H9 (cell line): ENCODE measurements around the gene UBASH3A. TPM values are rescaled to one million over a fixed set of nuclear protein-coding genes. Genes with fewer than 3 reads are reported as not detected.

Experiments used
- DNase-seq: peaks from one replicate; pipeline ENCODE4 v3.0.0-alpha.2; 2017
- H2AFZ ChIP-seq: one replicate; pipeline ENCODE4 v1.6.1; 2013; ENCODE audit warnings: mild to moderate bottlenecking, low read length, control low read depth, moderate library complexity
- H2AK5ac ChIP-seq: 2 replicates; pipeline ENCODE4 v1.6.1; 2013; ENCODE audit warnings: low read length, control low read depth, mixed read lengths; ENCODE audit not compliant: insufficient read length
- H2BK120ac ChIP-seq: one replicate; pipeline ENCODE4 v1.6.1; 2013; ENCODE audit warnings: low read depth, mild to moderate bottlenecking, low read length, control low read depth, inconsistent platforms; ENCODE audit not compliant: poor library complexity, severe bottlenecking
- H2BK12ac ChIP-seq: 2 replicates; pipeline ENCODE4 v1.6.1; 2013; ENCODE audit warnings: low read length, control low read depth, mixed read lengths, low read depth; ENCODE audit not compliant: insufficient read length
- H2BK15ac ChIP-seq: 2 replicates; pipeline ENCODE4 v1.6.1; 2013; ENCODE audit warnings: low read depth, low read length, control low read depth
- H2BK20ac ChIP-seq: one replicate; pipeline ENCODE4 v1.6.1; 2013; ENCODE audit warnings: low read depth, mild to moderate bottlenecking, low read length, control low read depth, inconsistent platforms; ENCODE audit not compliant: poor library complexity, severe bottlenecking
- H2BK5ac ChIP-seq: 2 replicates; pipeline ENCODE4 v1.6.1; 2013; ENCODE audit warnings: low read length, control low read depth, mixed read lengths; ENCODE audit not compliant: insufficient read length
- H3K14ac ChIP-seq: 2 replicates; pipeline ENCODE4 v1.6.1; 2013; ENCODE audit warnings: low read length, control low read depth; ENCODE audit not compliant: insufficient read depth
- H3K18ac ChIP-seq: 2 replicates; pipeline ENCODE4 v1.6.1; 2013; ENCODE audit warnings: low read depth, mild to moderate bottlenecking, mixed read lengths, low read length, control low read depth; ENCODE audit not compliant: insufficient read length
- H3K23ac ChIP-seq: 2 replicates; pipeline ENCODE4 v1.6.1; 2013; ENCODE audit warnings: low read length, control low read depth, mixed read lengths, low read depth; ENCODE audit not compliant: insufficient read length
- H3K23me2 ChIP-seq: 2 replicates; pipeline ENCODE4 v1.6.1; 2013; ENCODE audit warnings: low read depth, mild to moderate bottlenecking, mixed read lengths, low read length, control low read depth; ENCODE audit not compliant: insufficient read length, poor library complexity, severe bottlenecking
- H3K27ac ChIP-seq: 2 replicates; pipeline ENCODE4 v1.5.1; 2013; ENCODE audit warnings: low read length, control low read depth, mixed read lengths, low read depth; ENCODE audit not compliant: insufficient read length
- H3K27me3 ChIP-seq: 2 replicates; pipeline ENCODE4 v1.6.1; 2013; ENCODE audit warnings: low read length, control low read depth, inconsistent platforms; ENCODE audit not compliant: insufficient read depth
- H3K4ac ChIP-seq: 2 replicates; pipeline ENCODE4 v1.6.1; 2013; ENCODE audit warnings: low read depth, mild to moderate bottlenecking, control low read depth, inconsistent platforms, low read length, moderate library complexity
- H3K4me1 ChIP-seq: 2 replicates; pipeline ENCODE4 v1.6.1; 2013; ENCODE audit warnings: low read length, control low read depth, inconsistent platforms; ENCODE audit not compliant: insufficient read depth
- H3K4me2 ChIP-seq: 2 replicates; pipeline ENCODE4 v1.6.1; 2013; ENCODE audit warnings: low read length, control low read depth, mixed read lengths; ENCODE audit not compliant: insufficient read length, insufficient read depth
- H3K56ac ChIP-seq: 2 replicates; pipeline ENCODE4 v1.6.1; 2013; ENCODE audit warnings: low read depth, mild to moderate bottlenecking, mixed read lengths, low read length, control low read depth; ENCODE audit not compliant: insufficient read length
- H3K79me1 ChIP-seq: 2 replicates; pipeline ENCODE4 v1.6.1; 2013; ENCODE audit warnings: low read depth, mild to moderate bottlenecking, moderate library complexity, low read length, control low read depth, inconsistent platforms; ENCODE audit not compliant: insufficient read depth, poor library complexity, severe bottlenecking
- H3K79me2 ChIP-seq: 2 replicates; pipeline ENCODE4 v1.6.1; 2013; ENCODE audit warnings: low read length, control low read depth, inconsistent platforms; ENCODE audit not compliant: insufficient read depth
- H3K9ac ChIP-seq: 2 replicates; pipeline ENCODE4 v1.6.1; 2013; ENCODE audit warnings: low read length, control low read depth, mixed read lengths; ENCODE audit not compliant: insufficient read length; ENCODE audit errors: extremely low read depth
- H3K9me3 ChIP-seq: one replicate; pipeline ENCODE4 v1.6.1; 2013; ENCODE audit warnings: low read depth, low read length, inconsistent platforms; ENCODE audit not compliant: control insufficient read depth
- H3T11ph ChIP-seq: one replicate; pipeline ENCODE4 v1.6.1; 2013; ENCODE audit warnings: mild to moderate bottlenecking, low read length, control low read depth, inconsistent platforms
- H4K20me1 ChIP-seq: one replicate; pipeline ENCODE4 v1.6.1; 2013; ENCODE audit not compliant: control insufficient read depth, insufficient read length, insufficient read depth
- H4K5ac ChIP-seq: 2 replicates; pipeline ENCODE4 v1.6.1; 2013; ENCODE audit warnings: low read depth, mild to moderate bottlenecking, mixed read lengths, low read length, control low read depth; ENCODE audit not compliant: insufficient read length
- H4K8ac ChIP-seq: replicated peaks from 2 replicates; pipeline ENCODE4 v1.6.1; 2013; ENCODE audit warnings: low read length, control low read depth, mixed read lengths, low read depth; ENCODE audit not compliant: insufficient read length
- H4K91ac ChIP-seq: 2 replicates; pipeline ENCODE4 v1.6.1; 2013; ENCODE audit warnings: low read depth, mild to moderate bottlenecking, moderate library complexity, mixed read lengths, low read length, control low read depth; ENCODE audit not compliant: insufficient read length
- H3K27ac Mint-ChIP-seq, 3 experiments: 2 replicates in 2 of 3; 3 replicates in 1 of 3; pipeline ENCODE4 v1.8.0; 2020 to 2021; ENCODE audit warnings: mixed read lengths in 3 of 3, mild to moderate bottlenecking in 1 of 3, moderate library complexity in 1 of 3
- H3K27me3 Mint-ChIP-seq: 2 replicates; pipeline ENCODE4 v1.8.0; 2021; ENCODE audit warnings: low read depth, mild to moderate bottlenecking, moderate library complexity, mixed read lengths
- H3K36me3 Mint-ChIP-seq, 3 experiments: 2 replicates in 2 of 3; 3 replicates in 1 of 3; pipeline ENCODE4 v1.8.0; 2020 to 2021; ENCODE audit warnings: low read depth in 3 of 3, mixed read lengths in 3 of 3; ENCODE audit not compliant: insufficient read depth in 1 of 3
- H3K4me1 Mint-ChIP-seq, 2 experiments: 2 replicates each; pipeline ENCODE4 v1.8.0; 2020; ENCODE audit warnings: mixed read lengths in 2 of 2
- H3K4me3 Mint-ChIP-seq, 2 experiments: 2 replicates in 1 of 2; 3 replicates in 1 of 2; pipeline ENCODE4 v1.8.0; 2020 to 2021; ENCODE audit warnings: mild to moderate bottlenecking in 2 of 2, mixed read lengths in 2 of 2, moderate library complexity in 1 of 2
- H3K9me3 Mint-ChIP-seq, 2 experiments: 2 replicates in 1 of 2; 3 replicates in 1 of 2; pipeline ENCODE4 v1.8.0; 2020; ENCODE audit warnings: mild to moderate bottlenecking in 2 of 2, mixed read lengths in 2 of 2, moderate library complexity in 1 of 2
- CTCF ChIP-seq: fragments of 200-600 bp; sonication (generic); conservative IDR thresholded peaks from 3 replicates; pipeline ENCODE4 v1.8.0; 2021; ENCODE audit warnings: antibody characterized with exemption, mild to moderate bottlenecking
- WGBS: extraction: QIAGEN DNeasy Blood & Tissue Kit; methylation state at CpG from one replicate; pipeline ENCODE4 v1.1.7; 2013; ENCODE audit warnings: missing lambda C conversion rate, low lambda C conversion rate, mixed read lengths; ENCODE audit not compliant: insufficient read length; ENCODE audit errors: extremely low coverage; 5-methylcytosine and 5-hydroxymethylcytosine counted together
- total RNA-seq: library from RNA; stranded (reverse); gene quantifications from 2 replicates; pipeline ENCODE4 v1.2.1, GENCODE V29; 2021

UBASH3A gene
- total RNA-seq, 1 experiment from 2014 or later: not detected

DNA sequence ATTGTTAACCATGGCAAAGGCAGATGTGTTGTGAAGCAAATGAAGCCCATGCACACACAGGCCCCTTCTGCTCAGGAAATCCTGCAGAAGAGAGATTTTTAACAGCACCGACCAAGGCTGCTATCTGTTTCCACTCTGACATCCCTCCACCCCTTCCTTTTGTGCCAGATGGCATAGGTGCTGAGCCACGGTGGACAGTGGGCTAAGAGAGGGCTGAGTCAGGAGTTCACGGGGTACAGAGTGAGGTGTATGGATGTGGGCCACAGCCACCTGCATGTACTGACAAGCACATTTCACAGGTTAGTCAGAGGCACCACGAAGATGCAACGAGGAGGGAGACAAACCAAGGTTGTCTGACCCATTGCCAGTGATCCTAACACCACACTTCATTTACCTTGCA is 82.8 kb downstream of the UBASH3A start:
- no CpG with 5 or more reads among the region's 5 CpGs for WGBS
- H3K9me3 ChIP-seq: no peaks in the 10 kb centered on the region
- H2BK20ac ChIP-seq: no peak overlapping the region
- no peak for DNase-seq
- H3K27me3 Mint-ChIP-seq: peaks cover 20% of the 10 kb centered on the region
- H4K5ac ChIP-seq: no peak overlapping the region
- no peak overlapping the region for H3K4ac ChIP-seq
- H3K14ac ChIP-seq: no peak overlapping the region
- H2BK15ac ChIP-seq: no peak overlapping the region
- no peak overlapping the region for H4K8ac ChIP-seq
- H3K4me1 Mint-ChIP-seq: peaks cover 3% of the 10 kb centered on the region in 2 experiments; a peak in 3 of 4 replicates
- H3K4me1 ChIP-seq: no peaks in the 10 kb centered on the region
- no peak for TF ChIP-seq CTCF
- no peaks in the 10 kb centered on the region for H4K20me1 ChIP-seq
- no peak overlapping the region for H2AK5ac ChIP-seq
- H3K79me1 ChIP-seq: no peaks in the 10 kb centered on the region
- no peak overlapping the region for H3K18ac ChIP-seq
- no peak overlapping the region for H3K4me2 ChIP-seq
- H3K4me3 Mint-ChIP-seq: no peak overlapping the region
- no peak overlapping the region for H2BK5ac ChIP-seq
- no peak overlapping the region for H3K27ac ChIP-seq
- H3K79me2 ChIP-seq: no peaks in the 10 kb centered on the region
- H3K27me3 ChIP-seq: no peaks in the 10 kb centered on the region
- no peak overlapping the region for H2BK12ac ChIP-seq
- no peak overlapping the region for H3T11ph ChIP-seq
- no peak overlapping the region for H2BK120ac ChIP-seq
- H3K23me2 ChIP-seq: no peaks in the 10 kb centered on the region
- no peak overlapping the region for H3K56ac ChIP-seq
- no peak overlapping the region for H3K23ac ChIP-seq
- H4K91ac ChIP-seq: no peak overlapping the region
- H2AFZ ChIP-seq: no peak overlapping the region
- H3K36me3 Mint-ChIP-seq: no peaks in the 10 kb centered on the region
- H3K27ac Mint-ChIP-seq: no peak overlapping the region
- H3K9me3 Mint-ChIP-seq: no peaks in the 10 kb centered on the region
- no peak overlapping the region for H3K9ac ChIP-seq
